Upper lobe of left lung (tissue), 4 donors: Measurements from ENCODE around the gene RIMBP2.

Source experiments
- CTCF ChIP-seq, 6 experiments: fragments of 450-650 bp in 4 of 6; fragments of 200-600 bp in 2 of 6; sonication (generic) in 2 of 6; IDR thresholded peaks; one replicate each; pipeline ENCODE4 v1.5.1; 2016 to 2019; ENCODE audit warnings: antibody characterized with exemption in 6 of 6
- EP300 ChIP-seq, 4 donors: sonication (generic); formaldehyde crosslinking; IDR thresholded peaks; one replicate each; pipeline ENCODE4 v1.5.1; 2017; ENCODE audit warnings: antibody characterized with exemption in 4 of 4, control low read depth in 2 of 4
- POLR2A ChIP-seq, 4 donors: fragments of 450-650 bp; IDR thresholded peaks; one replicate each; pipeline ENCODE4 v1.5.1; 2016 to 2017; ENCODE audit warnings: antibody characterized with exemption in 4 of 4, mild to moderate bottlenecking in 2 of 4
- POLR2AphosphoS5 ChIP-seq, 2 donors: sonication (generic); formaldehyde crosslinking; IDR thresholded peaks; one replicate each; pipeline ENCODE4 v1.5.1; 2017; ENCODE audit warnings: antibody characterized with exemption in 2 of 2

- TF ChIP-seq POLR2A (IDR thresholded peaks at IDR 0.05) = no peak
- TF ChIP-seq CTCF (IDR thresholded peaks at IDR 0.05) = no peak
- no peak for TF ChIP-seq POLR2AphosphoS5 (IDR thresholded peaks at IDR 0.05)
- TF ChIP-seq EP300 (IDR thresholded peaks at IDR 0.05) = no peak
Observed at GRCh38 chr12:130764073-130764472, 48.0 kb upstream of the RIMBP2 start.
